ELF-1 (cell line): Measurements from ENCODE around the gene HNRNPA2B1.

Source experiments
- DNase-seq: peaks from one replicate; pipeline ENCODE4 v3.0.0-alpha.2; 2016; ENCODE audit warnings: low read depth, low spot score

The HNRNPA2B1 gene

DNA sequence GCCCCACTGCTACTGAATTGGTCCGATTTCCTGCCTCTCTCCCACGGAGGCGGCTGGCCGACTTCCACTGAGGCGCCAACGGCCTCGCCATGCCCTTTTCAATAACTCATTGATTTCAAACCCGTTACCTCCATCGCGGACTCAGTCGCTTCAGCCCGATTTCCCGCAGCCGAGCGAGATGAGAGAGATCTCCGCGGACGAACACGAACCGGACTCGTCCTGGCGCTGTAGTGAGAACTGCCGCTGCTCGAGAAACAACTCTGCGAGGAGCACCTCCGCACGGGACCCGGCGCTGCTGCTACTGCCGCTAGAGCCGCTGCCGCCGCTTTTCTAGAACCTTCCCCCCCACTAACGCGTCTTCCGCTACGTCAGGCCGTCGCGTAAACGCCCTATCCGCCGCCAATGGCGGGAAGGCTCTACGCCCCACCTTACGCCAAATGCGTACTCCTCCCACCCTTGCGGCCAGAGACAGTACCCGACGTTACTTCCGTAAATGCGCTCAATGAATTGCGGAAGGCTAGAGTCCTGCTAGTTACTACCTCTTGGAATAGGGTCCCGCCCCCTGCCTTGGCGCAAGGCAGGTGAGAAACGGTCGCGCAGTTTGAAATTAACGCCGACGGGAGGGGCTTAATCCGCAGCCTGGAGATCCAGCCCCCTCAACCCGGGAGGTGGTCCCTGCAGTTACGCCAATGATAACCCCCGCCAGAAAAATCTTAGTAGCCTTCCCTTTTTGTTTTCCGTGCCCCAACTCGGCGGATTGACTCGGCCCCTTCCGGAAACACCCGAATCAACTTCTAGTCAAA, at the start of gene HNRNPA2B1:
HNRNPA2B1 (minus strand) TSS at position 303 of the 803 bp plus-strand sequence; CDS start at position 134, 169 bp downstream.
- peak; percentile 100 for DNase-seq

DNA sequence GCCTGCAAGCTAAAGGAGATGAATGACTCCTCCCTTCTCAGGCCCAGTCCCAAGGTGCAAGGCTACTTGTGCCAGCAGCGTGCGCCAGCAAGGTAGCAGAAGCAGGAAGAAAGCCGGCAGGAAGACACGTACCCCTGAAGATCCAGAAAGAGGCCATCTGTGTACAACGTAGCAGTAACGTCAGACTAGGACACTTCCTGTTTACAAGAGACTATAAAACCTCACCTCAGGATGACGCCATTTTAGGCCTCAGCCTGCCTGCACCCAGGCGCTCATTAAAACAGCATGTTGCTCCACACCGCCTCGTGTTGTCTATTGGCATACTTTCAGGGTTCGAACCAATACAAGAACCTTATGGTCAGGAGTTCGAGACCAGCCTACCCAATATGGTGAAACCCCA, 49.7 kb upstream of the HNRNPA2B1 start:
- no peak for DNase-seq

DNA sequence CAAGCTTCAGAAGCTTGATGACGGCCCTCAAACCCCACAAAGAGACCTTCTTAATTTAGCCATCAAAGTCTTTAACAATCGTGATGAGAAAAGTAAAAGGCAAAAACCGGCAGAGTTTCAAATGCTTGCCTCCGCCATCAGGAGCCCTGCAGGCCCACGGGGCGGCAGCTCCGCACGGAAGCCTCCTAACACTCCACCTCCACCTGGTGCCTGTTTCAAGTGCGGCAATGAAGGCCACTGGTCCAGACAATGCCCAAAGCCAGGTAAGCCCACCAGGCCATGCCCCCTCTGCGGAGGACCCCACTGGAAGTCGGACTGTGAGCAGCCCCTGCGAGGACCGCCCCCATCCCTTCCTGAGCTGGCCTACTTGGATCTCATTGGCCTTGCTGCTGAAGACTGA, 44.6 kb upstream of the HNRNPA2B1 start:
- DNase-seq: no peak

DNA sequence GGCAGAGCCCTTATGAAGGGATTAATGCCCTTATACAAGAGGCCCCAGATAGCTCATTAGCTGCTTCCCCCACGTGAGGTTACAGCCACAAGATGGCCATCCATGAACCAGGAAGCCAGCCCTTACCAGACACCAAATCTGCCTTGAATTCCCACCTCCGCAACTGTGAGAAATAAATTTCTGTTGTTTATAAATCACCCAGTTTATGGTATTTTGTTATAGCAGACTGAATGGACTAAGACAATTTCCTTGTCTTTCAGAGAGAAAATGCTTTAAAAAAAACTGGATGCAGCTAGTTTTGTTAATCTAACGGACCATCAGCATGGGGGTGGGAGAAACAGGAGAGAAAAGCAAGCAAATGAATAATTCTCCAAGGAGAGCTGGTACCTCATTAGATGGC, 37.5 kb upstream of the HNRNPA2B1 start:
- DNase-seq: no peak

DNA sequence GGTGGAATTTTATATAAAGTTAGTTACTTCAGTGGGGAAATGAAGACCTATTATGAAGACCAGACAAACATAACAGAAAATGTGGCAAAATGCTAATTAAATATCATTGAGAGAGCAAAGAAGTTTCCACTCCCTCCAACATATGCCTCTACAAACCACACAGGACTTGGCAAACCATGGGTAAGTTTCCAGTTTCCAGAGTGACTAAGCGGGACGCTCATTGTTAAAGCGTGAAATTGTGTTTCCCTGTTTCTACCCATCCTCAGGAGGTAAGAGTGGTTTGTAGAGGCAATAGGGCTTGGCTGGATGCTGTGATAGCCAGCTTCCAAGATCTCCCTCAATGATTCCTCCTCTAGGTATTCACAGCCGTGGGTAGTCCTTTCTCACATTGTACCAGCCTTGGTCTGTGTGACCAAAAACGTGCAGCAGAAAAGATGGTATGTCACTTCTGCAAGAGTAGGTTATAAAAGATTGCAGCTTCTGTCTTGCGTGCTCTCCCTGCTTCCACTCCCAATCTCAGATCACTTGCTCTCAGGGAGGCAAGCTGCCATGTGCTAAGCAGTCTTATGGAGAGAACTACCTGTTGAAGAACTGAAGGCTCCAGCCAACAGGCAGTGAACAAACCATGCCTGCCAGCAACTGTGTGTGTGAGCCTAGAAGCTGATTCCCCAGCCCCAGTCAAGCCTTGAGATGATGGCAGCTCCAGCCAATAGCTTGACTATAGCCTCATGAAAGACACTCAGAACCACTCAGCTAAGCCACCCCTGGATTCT, 36.7 kb upstream of the HNRNPA2B1 start:
- no peak for DNase-seq

DNA sequence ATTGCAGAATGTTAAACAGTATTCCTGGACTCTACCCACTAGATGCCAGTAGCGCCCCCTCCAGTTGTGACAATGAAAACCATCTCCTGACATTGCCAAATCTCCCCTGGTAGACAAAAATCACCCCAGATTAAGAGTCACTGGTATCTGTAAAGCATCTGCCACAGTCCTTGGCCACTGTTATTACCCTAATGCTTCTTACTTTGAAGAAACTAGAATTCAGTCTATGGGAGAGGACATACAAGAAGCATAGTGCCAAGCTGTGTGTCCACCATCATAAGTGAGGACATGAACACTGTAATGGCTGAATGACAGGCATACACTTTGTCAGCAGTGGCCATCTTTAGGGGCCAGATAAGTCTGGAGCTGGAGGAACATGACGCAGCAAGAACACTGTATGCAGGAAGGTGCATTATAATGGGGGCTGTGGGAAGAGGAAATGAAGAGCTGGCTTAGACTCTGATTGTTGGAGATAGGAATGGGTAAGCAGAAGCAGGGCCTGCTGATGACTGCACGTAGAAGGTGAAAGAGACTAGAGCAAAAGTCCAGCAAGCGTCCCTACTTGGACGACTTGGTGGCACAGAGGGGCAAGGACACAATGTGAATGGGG, 33.5 kb upstream of the HNRNPA2B1 start:
- DNase-seq: no peak

DNA sequence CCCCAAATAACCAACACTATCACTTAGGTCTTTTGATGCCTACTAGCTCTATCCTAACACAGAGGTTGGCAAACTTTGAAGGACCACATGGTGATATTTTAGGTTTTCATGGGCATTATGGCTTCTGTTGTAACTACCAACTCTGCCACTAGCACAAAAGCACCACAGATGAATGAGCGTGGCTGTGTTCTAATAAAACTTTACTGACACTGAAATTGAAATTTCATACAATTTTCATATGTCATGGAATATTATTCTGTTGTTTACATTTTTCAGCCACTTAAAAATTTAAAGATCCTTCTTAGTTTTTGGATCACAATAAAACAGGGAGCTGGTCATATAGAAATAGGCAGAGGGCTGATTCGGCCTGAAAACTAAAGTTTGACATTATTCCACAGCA, 27.4 kb upstream of the HNRNPA2B1 start:
- DNase-seq: no peak

DNA sequence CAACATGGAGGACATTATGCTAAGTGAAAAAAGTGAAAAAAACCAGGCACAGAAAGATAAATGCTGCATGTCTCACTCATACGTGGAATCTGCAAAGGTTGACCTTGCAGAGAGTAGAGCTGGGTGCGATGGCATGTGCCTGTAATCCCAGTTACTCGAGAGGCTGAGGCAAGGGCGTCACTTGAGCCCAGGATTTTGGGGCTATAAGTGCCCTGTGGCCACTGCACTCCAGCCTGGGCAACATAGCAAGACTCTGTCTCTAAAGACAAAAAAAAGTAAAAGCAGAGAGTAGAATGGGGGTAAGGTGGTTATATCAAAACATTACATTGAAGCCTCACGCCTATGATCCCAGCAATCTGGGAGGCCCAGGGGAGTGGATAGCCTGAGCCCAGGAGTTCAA, 23.8 kb upstream of the HNRNPA2B1 start:
- no peak for DNase-seq

DNA sequence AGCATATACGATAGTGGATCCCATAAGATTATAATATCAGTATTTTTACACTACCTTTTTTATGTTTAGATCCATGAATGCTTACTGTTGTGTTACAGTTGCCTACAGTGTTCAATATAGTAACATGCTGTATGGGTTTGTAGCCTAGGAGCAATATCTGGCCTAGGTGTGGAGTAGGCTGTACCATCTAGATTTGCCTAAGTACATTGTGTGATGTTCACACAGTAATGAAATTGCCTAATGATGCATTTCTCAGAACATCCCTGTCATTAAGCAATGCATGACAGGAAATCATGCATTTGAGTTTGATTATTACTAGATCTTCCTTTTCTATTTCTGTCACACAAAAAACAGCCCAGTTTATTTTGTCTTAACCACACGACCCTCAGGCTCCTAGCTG, 15.5 kb upstream of the HNRNPA2B1 start:
- DNase-seq: no peak

DNA sequence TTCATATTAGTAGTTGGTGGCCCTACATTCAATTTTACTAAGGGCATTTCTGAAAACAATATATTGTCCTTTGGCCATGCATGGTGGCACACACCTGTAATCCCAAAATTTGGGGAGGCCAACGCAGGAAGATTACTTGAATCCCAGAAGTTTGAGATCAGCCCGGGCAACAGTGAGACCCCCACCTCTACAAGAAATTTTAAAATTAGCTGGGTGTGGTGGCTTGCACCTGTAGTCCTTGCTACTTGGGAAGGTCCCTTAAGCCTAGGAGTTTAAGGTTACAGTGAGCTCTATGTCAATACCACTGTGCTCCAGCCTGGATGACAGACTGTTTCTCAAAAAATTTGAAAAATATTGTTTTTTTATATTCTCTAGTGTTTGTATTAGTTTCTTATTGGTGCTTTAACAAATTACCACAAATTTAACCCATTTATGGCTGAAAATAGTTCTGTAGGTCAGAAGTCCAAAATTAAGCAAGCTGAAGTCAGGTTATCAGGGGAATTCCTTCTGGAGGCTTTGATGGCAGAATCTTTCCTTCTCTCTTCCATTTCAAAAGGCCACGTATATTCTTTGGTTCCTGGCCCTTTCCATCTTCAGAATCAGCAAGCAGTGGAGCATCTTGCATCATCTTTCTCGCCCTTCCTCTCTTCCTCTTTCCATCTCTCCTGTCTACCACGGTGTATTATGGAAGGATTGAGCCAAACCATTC, 13.4 kb upstream of the HNRNPA2B1 start:
- no peak for DNase-seq

DNA sequence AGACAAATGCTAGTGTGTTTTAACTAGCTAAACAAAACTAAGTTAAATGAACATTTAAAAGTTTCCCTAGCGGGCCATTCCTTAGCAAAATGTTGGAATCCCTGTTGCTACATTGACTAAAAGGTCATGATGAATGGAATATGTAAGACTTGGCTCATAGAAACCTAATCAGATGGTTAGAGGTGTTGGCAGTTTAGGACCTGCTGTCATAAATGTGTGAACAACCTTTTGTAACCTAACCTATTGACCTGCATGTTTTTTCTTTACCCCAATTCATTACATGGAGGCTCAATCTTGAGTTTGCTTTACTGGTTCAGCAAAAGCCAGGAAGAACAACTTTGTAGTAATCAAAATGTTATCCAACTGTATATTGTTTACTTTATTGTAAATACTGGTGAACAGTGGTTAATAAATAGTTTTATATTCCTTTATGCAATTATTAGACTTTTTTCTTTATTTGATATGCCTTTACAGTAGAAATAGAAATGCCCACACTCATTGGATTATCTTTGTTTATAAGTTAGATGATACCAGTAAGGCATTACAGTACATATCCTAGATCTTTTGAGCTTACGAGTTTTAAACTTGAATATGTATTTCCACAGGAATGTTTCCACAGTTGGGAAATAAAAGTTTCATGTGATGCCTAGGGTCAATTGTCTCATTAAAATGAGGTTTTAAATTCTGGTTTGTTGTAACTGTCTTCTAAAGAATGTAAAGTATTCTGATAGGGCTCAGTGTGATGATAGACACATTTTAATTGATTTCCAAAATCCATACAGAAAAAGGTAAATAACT, 12.6 kb upstream of the HNRNPA2B1 start:
- DNase-seq: no peak

DNA sequence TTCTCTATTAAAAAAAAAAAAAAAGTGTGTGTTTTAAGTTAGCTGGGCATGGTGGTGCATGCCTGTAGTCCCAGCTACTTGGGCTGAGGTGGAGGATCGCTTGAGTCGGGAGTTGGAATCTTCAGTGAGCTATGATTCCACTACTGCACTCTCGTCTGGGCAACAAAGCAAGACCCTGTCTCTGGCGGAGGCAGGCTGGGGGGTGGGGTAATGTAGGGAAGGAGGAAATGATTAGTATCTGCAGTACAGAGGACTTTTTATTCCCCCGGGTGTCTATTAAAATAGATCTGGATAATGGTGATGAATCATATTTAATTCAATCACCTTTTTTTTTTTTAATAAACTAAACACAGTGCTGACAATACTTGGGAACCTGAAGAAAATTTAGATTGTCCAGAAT, 7.5 kb upstream of the HNRNPA2B1 start:
- no peak for DNase-seq

DNA sequence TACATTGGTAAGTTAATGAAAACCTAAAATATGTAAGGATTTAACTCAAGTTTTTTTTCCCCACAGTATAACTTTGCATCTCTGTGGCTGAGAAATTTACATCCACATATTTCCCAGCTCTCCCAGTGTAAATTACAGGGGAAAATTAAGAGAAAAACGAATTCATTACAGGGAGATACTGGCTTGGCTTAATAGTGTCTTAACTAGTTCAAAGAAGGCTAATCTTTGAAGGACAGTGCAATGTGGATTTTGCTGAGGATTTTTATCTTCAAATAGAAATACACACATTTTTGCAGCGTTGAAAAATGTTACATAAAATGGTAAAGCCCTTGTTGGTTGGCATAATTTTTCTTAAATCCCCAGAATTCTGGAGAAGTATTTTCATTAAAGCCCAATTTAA, 2.5 kb upstream of the HNRNPA2B1 start:
- DNase-seq: no peak

DNA sequence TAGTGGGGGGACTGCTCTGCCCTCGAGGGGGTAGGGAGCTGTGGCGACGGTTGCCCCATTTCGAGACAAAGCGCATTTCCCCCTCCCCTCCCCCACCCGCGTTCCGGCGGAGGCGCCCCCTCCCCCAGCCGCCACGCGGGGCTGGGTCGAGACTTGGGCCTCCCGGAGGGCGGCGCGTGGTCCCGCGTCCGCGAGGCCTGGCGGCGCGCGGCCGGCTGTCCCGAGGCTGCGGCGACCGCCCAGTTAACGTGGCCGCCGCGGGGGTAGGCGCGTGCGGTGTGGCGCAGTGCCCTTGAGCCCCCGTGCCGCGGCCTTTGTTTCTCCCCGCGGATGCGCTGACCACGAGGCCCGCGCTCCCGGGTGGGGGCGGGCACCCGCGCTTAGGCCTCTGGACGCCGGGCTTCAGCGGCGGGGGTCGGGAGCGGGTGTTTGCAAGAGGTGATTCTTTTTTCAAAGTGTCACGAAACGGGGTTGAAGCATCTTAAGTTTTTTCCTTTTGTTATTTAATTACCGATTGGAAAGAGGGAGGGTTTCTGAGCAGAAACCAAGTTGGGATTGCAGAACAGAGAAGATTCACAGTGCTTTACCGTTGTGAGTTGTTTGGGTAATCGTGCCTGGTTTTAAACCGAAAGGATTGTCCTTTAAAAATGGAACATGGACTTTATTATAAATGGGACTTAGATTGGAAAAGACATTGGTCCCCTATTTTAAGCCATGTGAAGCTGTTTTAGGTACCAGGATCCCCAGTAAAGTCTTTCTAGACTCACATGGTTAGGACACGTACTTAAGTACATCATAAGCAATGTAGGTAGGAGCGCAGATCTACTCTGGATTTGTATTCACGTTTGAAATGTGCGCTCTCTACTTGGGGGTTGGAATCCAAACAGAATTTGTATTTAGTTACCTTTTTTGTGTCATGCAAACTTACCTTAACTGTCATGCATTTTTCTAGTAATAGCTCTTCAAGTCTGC, 1.8 kb upstream of the HNRNPA2B1 start:
- DNase-seq: no peak

DNA sequence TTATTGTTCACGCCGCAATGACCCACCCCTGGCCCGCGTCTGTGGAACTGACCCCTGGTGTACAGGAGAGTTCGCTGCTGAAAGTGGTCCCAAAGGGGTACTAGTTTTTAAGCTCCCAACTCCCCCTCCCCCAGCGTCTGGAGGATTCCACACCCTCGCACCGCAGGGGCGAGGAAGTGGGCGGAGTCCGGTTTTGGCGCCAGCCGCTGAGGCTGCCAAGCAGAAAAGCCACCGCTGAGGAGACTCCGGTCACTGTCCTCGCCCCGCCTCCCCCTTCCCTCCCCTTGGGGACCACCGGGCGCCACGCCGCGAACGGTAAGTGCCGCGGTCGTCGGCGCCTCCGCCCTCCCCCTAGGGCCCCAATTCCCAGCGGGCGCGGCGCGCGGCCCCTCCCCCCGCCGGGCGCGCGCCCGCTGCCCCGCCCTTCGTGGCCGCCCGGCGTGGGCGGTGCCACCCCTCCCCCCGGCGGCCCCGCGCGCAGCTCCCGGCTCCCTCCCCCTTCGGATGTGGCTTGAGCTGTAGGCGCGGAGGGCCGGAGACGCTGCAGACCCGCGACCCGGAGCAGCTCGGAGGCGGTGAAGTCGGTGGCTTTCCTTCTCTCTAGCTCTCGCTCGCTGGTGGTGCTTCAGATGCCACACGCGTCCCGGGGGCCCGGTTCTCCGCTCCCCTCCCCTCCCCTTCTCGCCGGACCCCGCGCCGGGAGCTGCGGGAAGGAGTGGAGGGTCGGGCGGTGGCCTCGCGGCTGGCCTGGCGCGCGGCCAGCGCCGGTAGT, 887 bp upstream of the HNRNPA2B1 start, which contains the start of gene CBX3:
CBX3 (plus strand) TSS at position 499 of the 772 bp plus-strand sequence. CDS start 1,254 bp downstream, outside the sequence.
- DNase-seq: peak; percentile 97

DNA sequence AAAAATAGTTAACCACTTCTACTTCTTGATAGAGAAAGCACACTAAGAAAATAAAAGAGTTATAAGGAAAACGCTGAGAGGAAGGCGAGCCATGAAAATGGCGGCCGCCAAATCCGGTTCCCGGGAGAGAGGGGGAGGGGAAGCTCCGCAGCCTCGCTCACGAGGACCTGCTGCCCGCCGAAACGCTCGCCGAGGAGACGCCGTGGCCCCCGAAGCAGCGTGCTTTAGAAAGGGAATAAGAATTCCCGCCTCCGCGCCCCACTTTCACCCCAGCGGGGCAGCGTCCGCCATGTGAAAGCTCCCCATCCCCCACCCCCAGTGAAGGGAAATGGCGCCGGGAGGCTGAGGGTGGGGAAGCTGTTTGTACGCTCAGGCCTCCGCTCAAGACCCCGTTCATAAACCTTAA, 505 bp downstream of the HNRNPA2B1 start:
- peak; percentile 80 for DNase-seq

DNA sequence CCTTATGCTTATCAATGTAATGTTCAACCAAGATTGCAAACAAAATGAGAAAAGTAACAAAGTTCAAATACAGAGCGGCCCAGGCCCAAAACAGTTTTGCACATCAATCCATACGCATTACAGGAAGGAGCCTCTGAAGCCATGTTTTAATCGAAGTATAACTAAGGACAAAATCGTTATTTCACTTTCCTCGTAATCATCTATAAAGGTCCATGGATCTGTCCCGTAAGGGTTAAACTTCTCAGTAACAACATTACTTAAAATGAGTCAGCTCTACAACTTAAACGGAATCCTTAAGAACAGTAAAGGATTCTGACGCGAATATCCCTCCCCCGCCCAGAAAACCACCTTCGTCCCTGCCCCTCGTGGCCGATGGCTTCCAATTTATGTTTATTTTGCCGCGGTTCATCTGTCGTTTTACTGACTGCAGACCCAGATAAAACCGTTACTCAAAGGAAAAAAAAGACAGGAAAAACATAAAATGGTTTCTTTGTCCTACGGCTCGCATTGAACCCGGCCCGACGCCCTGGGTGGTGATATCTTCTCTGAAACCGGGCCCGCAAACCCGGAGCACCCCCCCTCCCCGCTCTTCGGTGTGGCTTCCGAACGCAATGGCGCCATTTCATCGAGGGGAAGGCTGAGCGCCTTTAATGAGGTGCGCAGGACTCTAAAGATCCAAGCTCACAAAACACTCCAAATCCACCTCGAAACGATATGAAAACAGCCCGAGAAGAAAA, 1.1 kb downstream of the HNRNPA2B1 start:
- DNase-seq: no peak

DNA sequence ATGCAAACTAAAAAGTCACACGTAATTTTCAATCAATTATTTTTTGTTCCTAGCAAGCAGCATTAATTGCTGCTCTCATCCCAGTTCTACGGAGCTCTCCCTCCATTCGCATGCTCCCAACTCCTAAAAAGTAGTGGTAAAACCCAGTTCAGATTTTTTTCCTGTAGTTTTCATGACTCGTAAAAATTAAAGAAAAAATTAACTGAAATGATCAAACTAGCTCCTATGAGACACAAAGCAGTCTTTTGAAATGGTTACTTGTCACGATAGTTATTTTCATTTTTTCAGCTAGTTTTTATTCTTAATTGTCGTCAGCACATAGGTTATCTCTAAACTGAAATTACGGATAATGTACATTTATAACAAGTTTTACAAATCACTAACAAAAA, 1.8 kb downstream of the HNRNPA2B1 start:
- DNase-seq: no peak
